GM19099 (cell line): Measurements from ENCODE around the gene ARHGEF11.

Experiments used
- POLR2A ChIP-seq: IDR thresholded peaks from 3 replicates; pipeline ENCODE4 v1.6.1; 2011; ENCODE audit warnings: low read depth; ENCODE audit not compliant: insufficient read length; ENCODE audit errors: extremely low read depth

The ARHGEF11 gene

GRCh38 chr1:156886583-156887281, 158.8 kb downstream of the ARHGEF11 start:
- no peak for TF ChIP-seq POLR2A

- no peak for TF ChIP-seq POLR2A
These were observed 159.6 kb downstream of the ARHGEF11 start for GRCh38 chr1:156885880-156886355.

- no peak for TF ChIP-seq POLR2A
These were observed 160.2 kb downstream of the ARHGEF11 start for GRCh38 chr1:156885314-156885713.
